Measurements from ENCODE around the gene GABBR1. TPM values are rescaled to one million over a fixed set of nuclear protein-coding genes. Genes with fewer than 3 reads are reported as not detected.
A peak's percentile ranks its signal among the peaks of the same experiment; 100 is the strongest.

GABBR1 gene
- total RNA-seq, 1 donor from 2014 or later = 38.5 TPM

- DNase-seq = no peak
- H3K4me1 ChIP-seq = no peaks in the 10 kb centered on the region
- H3K4me3 ChIP-seq = no peak overlapping the region
- peak in 1 of 2 donors; percentile 48 for ATAC-seq
- intact Hi-C loops (cut with DNase I) = no loop called here
- H3K36me3 ChIP-seq = no peaks in the 10 kb centered on the region
- no peaks in the 10 kb centered on the region for H3K27me3 ChIP-seq (ENCODE audit: low read depth)
- H3K9me3 ChIP-seq = no peaks in the 10 kb centered on the region
- no peak for TF ChIP-seq CTCF (IDR thresholded peaks at IDR 0.05)
- no peak overlapping the region for H3K27ac ChIP-seq
Measured at GRCh38 chr6:29641430-29642148, 8.6 kb upstream of the GABBR1 start.

GRCh38 chr6:29637247-29637646, 4.3 kb upstream of the GABBR1 start:
- H3K4me1 ChIP-seq = peaks cover 6% of the 10 kb centered on the region
- no peak for ATAC-seq
- no peak for TF ChIP-seq CTCF (IDR thresholded peaks at IDR 0.05)
- no peaks in the 10 kb centered on the region for H3K9me3 ChIP-seq
- no peaks in the 10 kb centered on the region for H3K27me3 ChIP-seq (ENCODE audit: low read depth)
- no peak overlapping the region for H3K4me3 ChIP-seq
- intact Hi-C loops (cut with DNase I) = no loop called here
- H3K36me3 ChIP-seq = no peaks in the 10 kb centered on the region
- no peak overlapping the region for H3K27ac ChIP-seq
- no peak for DNase-seq

- H3K4me3 ChIP-seq = peak overlapping the region; percentile 66
- H3K36me3 ChIP-seq = peaks cover 4% of the 10 kb centered on the region
- peak; percentile 1 to 16 for ATAC-seq
- peak overlapping the region; percentile 52 for H3K27ac ChIP-seq
- H3K9me3 ChIP-seq = no peaks in the 10 kb centered on the region
- DNase-seq = no peak
- no peaks in the 10 kb centered on the region for H3K27me3 ChIP-seq (ENCODE audit: low read depth)
- peaks cover 28% of the 10 kb centered on the region for H3K4me1 ChIP-seq
- intact Hi-C loops (cut with DNase I) = no loop called here
- TF ChIP-seq CTCF (IDR thresholded peaks at IDR 0.05) = no peak
Measured at GRCh38 chr6:29633534-29633905, 537 bp upstream of the GABBR1 start.

DNA sequence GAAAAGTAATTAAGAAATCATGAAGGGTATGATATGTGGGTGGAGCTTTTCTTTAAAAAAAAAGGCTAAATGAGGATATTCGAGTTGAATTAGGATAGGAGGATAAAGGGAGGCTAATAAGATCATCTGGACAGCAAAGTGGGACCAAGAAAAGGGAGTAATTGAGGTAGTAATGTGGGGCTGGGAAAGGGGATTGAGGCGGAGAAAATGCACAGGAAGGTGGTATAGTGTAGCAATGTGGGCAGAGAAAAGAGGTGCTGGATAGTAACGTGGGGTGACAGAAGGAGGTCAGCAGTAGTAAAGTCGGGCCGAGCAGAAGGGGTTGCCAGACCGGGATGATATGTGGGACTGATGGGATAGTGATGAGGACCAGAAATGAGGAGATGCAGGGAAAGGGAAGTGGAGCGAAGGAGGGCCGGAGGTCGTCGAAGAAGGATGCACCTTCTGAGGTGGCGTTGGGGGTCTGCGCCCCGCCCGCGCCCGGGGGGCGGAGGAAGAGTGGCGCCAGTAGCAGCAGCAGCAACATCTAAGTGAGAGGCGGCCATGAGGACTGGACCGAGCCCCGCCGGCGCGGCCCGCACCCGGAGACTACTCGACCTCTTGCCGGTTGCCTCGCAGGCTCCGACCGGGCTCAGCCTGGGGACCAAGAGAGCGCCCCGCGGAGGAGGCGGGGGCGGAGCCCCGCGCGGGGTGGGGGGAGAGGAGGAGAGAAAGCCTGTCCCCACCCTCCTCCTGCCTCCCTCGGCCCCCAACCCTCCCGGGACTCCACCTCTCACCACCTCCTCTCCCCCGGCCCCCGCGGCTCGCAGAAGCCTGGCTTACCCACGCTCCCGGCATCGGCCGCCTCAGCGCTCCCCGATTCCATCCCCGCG, 887 bp downstream of the GABBR1 start:
- H3K36me3 ChIP-seq = peaks cover 4% of the 10 kb centered on the region
- ATAC-seq = peak; percentile 52 to 60
- peak; percentile 63 for DNase-seq
- no peaks in the 10 kb centered on the region for H3K27me3 ChIP-seq (ENCODE audit: low read depth)
- intact Hi-C loops (cut with DNase I) = no loop called here
- H3K9me3 ChIP-seq = no peaks in the 10 kb centered on the region
- H3K4me1 ChIP-seq = peaks cover 29% of the 10 kb centered on the region
- peak overlapping the region; percentile 66 for H3K4me3 ChIP-seq
- H3K27ac ChIP-seq = peak overlapping the region; percentile 52
- TF ChIP-seq CTCF (IDR thresholded peaks at IDR 0.05) = no peak

GRCh38 chr6:29631209-29631810, 1.7 kb downstream of the GABBR1 start:
- DNase-seq = no peak
- peaks cover 4% of the 10 kb centered on the region for H3K36me3 ChIP-seq
- intact Hi-C loops (cut with DNase I) = no loop called here
- peaks cover 29% of the 10 kb centered on the region for H3K4me1 ChIP-seq
- TF ChIP-seq CTCF (IDR thresholded peaks at IDR 0.05) = no peak
- H3K4me3 ChIP-seq = peak overlapping the region; percentile 66
- no peak for ATAC-seq
- H3K27me3 ChIP-seq (ENCODE audit: low read depth) = no peaks in the 10 kb centered on the region
- no peaks in the 10 kb centered on the region for H3K9me3 ChIP-seq
- H3K27ac ChIP-seq = no peak overlapping the region
